ENCODE measurements around the gene ABLIM2.

Gene ABLIM2

GRCh38 chr4:8188743-8189550, 30.3 kb upstream of the ABLIM2 start:
- H3K36me3 ChIP-seq (ENCODE audit: control insufficient read depth, insufficient read depth, low read length) = no peaks in the 10 kb centered on the region
- no peak for DNase-seq (ENCODE audit: extremely low read depth, insufficient read length)
- H3K27me3 ChIP-seq (replicated peaks; ENCODE audit: control insufficient read depth, insufficient read depth, low read length) = no peaks in the 10 kb centered on the region
- H3K4me3 ChIP-seq (replicated peaks; ENCODE audit: low read depth, low read length) = no peak overlapping the region
- TF ChIP-seq CTCF (IDR thresholded peaks at IDR 0.05; ENCODE audit: insufficient read depth, low read length, poor library complexity, severe bottlenecking) = no peak

GRCh38 chr4:8188085-8188484, 29.5 kb upstream of the ABLIM2 start:
- no peaks in the 10 kb centered on the region for H3K27me3 ChIP-seq (replicated peaks; ENCODE audit: control insufficient read depth, insufficient read depth, low read length)
- no peak for TF ChIP-seq CTCF (IDR thresholded peaks at IDR 0.05; ENCODE audit: insufficient read depth, low read length, poor library complexity, severe bottlenecking)
- H3K36me3 ChIP-seq (ENCODE audit: control insufficient read depth, insufficient read depth, low read length) = no peaks in the 10 kb centered on the region
- no peak overlapping the region for H3K4me3 ChIP-seq (replicated peaks; ENCODE audit: low read depth, low read length)
- no peak for DNase-seq (ENCODE audit: extremely low read depth, insufficient read length)

- no peaks in the 10 kb centered on the region for H3K27me3 ChIP-seq (replicated peaks; ENCODE audit: control insufficient read depth, insufficient read depth, low read length)
- H3K36me3 ChIP-seq (ENCODE audit: control insufficient read depth, insufficient read depth, low read length) = no peaks in the 10 kb centered on the region
- H3K4me3 ChIP-seq (replicated peaks; ENCODE audit: low read depth, low read length) = no peak overlapping the region
- TF ChIP-seq CTCF (IDR thresholded peaks at IDR 0.05; ENCODE audit: insufficient read depth, low read length, poor library complexity, severe bottlenecking) = no peak
- no peak for DNase-seq (ENCODE audit: extremely low read depth, insufficient read length)
Observed at GRCh38 chr4:8185930-8186329, 27.3 kb upstream of the ABLIM2 start.

GRCh38 chr4:8185295-8185694, 26.7 kb upstream of the ABLIM2 start:
- Histone ChIP-seq H3K27me3 (replicated peaks; ENCODE audit: control insufficient read depth, insufficient read depth, low read length) (no peaks in the 10 kb centered on the region), H3K36me3 (ENCODE audit: control insufficient read depth, insufficient read depth, low read length) (no peaks in the 10 kb centered on the region), H3K4me3 (replicated peaks; ENCODE audit: low read depth, low read length) (no peak overlapping the region)
- DNase-seq (ENCODE audit: extremely low read depth, insufficient read length) = no peak
- no peak for TF ChIP-seq CTCF (IDR thresholded peaks at IDR 0.05; ENCODE audit: insufficient read depth, low read length, poor library complexity, severe bottlenecking)

GRCh38 chr4:8184061-8184460, 25.4 kb upstream of the ABLIM2 start:
- Histone ChIP-seq H3K27me3 (replicated peaks; ENCODE audit: control insufficient read depth, insufficient read depth, low read length) (no peaks in the 10 kb centered on the region), H3K36me3 (ENCODE audit: control insufficient read depth, insufficient read depth, low read length) (no peaks in the 10 kb centered on the region), H3K4me3 (replicated peaks; ENCODE audit: low read depth, low read length) (no peak overlapping the region)
- no peak for DNase-seq (ENCODE audit: extremely low read depth, insufficient read length)
- TF ChIP-seq CTCF (IDR thresholded peaks at IDR 0.05; ENCODE audit: insufficient read depth, low read length, poor library complexity, severe bottlenecking) = no peak

Measured in GM06990 (cell line).